ENCODE data around the gene SIL1. TPM values are rescaled to one million over a fixed set of nuclear protein-coding genes. Genes with fewer than 3 reads are reported as not detected.

The SIL1 gene
- total RNA-seq, 4 donors from 2014 or later = 41.4 to 63.1 (median 52.8) TPM

DNA sequence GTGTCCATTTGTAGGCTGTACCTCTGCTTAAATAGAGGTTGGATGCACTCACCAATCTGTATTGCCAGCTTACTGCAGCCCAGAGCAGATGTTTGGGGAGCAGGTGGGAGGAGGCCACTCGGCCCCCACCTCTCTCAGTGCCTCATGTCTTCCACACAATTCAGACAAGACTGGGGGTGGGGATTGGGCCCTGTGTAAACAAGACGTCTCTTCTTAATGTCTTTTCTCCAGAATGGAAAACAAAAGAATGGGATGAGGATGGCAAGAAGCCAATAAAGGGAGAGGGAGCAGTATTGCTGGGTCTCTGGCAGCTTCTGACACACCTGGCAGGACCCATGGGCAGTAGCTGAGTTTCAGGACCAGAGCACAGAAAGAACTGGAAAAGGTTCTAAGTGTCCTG is 64.9 kb downstream of the SIL1 start:
- Histone ChIP-seq H3K36me3 (no peaks in the 10 kb centered on the region), H3K4me1 (peaks cover 0 to 50% (median 16%) of the 10 kb centered on the region in 4 donors), H3K27me3 (no peaks in the 10 kb centered on the region), H3K27ac (no peak overlapping the region), H3K9me3 (no peaks in the 10 kb centered on the region), H3K4me3 (no peak overlapping the region)
- TF ChIP-seq, protein P1, sequence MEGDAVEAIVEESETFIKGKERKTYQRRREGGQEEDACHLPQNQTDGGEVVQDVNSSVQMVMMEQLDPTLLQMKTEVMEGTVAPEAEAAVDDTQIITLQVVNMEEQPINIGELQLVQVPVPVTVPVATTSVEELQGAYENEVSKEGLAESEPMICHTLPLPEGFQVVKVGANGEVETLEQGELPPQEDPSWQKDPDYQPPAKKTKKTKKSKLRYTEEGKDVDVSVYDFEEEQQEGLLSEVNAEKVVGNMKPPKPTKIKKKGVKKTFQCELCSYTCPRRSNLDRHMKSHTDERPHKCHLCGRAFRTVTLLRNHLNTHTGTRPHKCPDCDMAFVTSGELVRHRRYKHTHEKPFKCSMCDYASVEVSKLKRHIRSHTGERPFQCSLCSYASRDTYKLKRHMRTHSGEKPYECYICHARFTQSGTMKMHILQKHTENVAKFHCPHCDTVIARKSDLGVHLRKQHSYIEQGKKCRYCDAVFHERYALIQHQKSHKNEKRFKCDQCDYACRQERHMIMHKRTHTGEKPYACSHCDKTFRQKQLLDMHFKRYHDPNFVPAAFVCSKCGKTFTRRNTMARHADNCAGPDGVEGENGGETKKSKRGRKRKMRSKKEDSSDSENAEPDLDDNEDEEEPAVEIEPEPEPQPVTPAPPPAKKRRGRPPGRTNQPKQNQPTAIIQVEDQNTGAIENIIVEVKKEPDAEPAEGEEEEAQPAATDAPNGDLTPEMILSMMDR (IDR thresholded peaks at IDR 0.05) = no peak
- TF ChIP-seq POLR2A (IDR thresholded peaks at IDR 0.05) = no peak
- no peak for TF ChIP-seq EP300 (IDR thresholded peaks at IDR 0.05)
- WGBS, 2 donors = 39 to 42% methylated on average over 2 of the region's 2 CpGs
- no peak for DNase-seq (ENCODE audit: low spot score in 2 of 2)

DNA sequence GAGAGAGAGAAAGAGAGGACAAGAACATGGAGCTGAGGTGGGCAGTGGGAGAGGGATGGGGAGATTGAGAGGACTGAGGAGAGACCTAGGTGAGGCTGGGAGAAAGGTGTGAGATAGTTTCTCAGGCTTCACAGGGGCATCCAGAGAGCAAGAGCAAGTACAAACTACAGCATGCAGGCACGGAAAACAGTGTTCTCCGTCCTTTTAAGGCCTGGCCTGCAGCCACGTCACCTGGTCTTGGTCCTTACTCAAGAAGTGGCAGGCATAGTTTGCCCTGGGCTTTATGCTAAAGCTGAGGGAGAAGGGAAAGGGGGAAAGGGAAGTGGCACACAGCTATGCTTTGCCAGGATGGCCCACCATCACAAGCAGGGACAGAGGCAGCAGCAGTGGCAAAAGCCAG is 65.7 kb downstream of the SIL1 start:
- Histone ChIP-seq H3K27me3 (no peaks in the 10 kb centered on the region), H3K36me3 (peaks cover 0 to 3% (median 0%) of the 10 kb centered on the region in 3 donors), H3K27ac (peak overlapping the region in 2 of 4 donors; percentile 81 to 91), H3K4me3 (no peak overlapping the region), H3K9me3 (no peaks in the 10 kb centered on the region), H3K4me1 (peaks cover 0 to 44% (median 16%) of the 10 kb centered on the region in 4 donors)
- DNase-seq (ENCODE audit: low spot score in 2 of 2) = no peak
- TF ChIP-seq POLR2A (IDR thresholded peaks at IDR 0.05) (no peak), EP300 (IDR thresholded peaks at IDR 0.05) (no peak)
- TF ChIP-seq, protein P1 (IDR thresholded peaks at IDR 0.05) = no peak
- WGBS, 2 donors = 77 to 87% methylated on average over 3 of the region's 3 CpGs

DNA sequence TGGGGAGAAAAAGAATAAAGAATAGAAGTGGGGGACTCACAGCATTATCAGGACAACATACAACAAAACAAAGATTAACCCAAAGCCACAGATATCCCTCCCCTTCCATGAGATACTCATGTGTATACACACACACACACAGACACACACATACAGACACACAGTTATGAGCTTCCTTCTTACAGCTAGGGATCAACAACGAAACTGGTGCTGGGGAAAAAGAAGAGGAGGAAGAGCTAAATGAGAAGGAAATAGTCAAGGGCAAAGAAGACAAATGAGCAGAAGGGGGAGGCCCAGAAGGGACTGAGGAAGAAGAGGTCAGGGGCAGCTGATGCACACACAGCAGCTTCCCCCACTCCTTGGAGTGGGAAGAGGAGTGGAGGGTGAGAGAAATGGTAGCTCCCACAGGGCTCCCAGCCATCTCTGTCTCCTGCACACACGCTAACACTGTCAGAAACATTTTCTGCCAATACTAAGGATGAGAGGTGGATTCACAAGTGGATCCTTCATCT is 66.2 kb downstream of the SIL1 start:
- Histone ChIP-seq H3K27ac (peak overlapping the region; percentile 17 to 91 (median 66)), H3K4me1 (peaks cover 0 to 44% (median 16%) of the 10 kb centered on the region in 4 donors), H3K9me3 (no peaks in the 10 kb centered on the region), H3K36me3 (peaks cover 0 to 9% (median 0%) of the 10 kb centered on the region in 3 donors), H3K4me3 (no peak overlapping the region), H3K27me3 (no peaks in the 10 kb centered on the region)
- WGBS, 2 donors = 44% methylated on average over 2 of the region's 2 CpGs
- DNase-seq (ENCODE audit: low spot score in 2 of 2) = no peak
- TF ChIP-seq, protein P1 (IDR thresholded peaks at IDR 0.05) = no peak
- TF ChIP-seq POLR2A (IDR thresholded peaks at IDR 0.05) = no peak
- no peak for TF ChIP-seq EP300 (IDR thresholded peaks at IDR 0.05)

DNA sequence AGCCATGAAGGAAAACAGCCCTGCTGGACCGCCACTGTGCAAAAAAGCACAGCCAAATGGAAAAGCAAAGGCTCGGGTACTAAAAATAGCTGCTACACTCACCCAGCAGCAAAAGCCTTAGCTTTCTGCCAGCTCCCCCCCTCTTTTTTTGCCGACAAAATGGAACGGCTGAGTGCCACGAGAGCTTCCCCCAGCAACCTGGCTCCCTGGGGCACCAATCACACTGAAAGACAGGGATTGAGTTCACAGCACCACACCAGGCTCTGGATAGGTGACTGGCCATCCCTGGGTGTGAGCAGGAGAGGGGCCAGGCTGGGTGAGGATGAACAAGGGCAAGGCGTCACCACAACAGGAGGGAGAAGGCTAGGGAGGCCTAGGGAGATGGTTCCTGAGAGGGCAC is 66.7 kb downstream of the SIL1 start:
- peaks cover 0 to 44% (median 16%) of the 10 kb centered on the region in 4 donors for H3K4me1 ChIP-seq
- peak in 1 of 2 donors; percentile 12 for DNase-seq (ENCODE audit: low spot score in 2 of 2)
- no peaks in the 10 kb centered on the region for H3K9me3 ChIP-seq
- peak overlapping the region; percentile 17 to 91 (median 66) for H3K27ac ChIP-seq
- 16 to 20% methylated on average over 6 of the region's 6 CpGs for WGBS, 2 donors
- peak overlapping the region in 1 of 4 donors; percentile 24 for H3K4me3 ChIP-seq
- no peaks in the 10 kb centered on the region for H3K27me3 ChIP-seq
- no peak for TF ChIP-seq EP300 (IDR thresholded peaks at IDR 0.05)
- H3K36me3 ChIP-seq = peaks cover 0 to 14% (median 0%) of the 10 kb centered on the region in 3 donors

DNA sequence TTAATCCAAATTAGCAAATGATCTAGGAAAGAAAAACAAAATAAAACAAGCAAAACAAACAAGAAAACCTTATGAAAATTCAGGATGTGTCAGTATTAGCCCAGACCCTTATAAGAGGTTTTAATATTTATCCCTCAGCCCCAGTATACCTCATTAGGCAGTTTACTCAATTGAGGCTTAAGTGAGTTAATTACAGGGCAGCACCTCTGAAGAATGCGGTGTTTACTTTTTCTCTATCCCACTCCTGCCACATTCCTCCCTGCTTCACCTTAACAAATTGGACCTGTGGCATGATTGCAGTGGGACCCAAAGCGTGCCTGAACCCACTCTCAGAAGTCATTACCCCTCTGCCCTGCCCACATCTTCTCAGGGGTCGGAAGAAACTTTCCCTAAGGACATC is 67.1 kb downstream of the SIL1 start:
- Histone ChIP-seq H3K36me3 (peaks cover 0 to 18% (median 0%) of the 10 kb centered on the region in 3 donors), H3K4me1 (peaks cover 0 to 44% (median 14%) of the 10 kb centered on the region in 4 donors), H3K4me3 (peak overlapping the region in 1 of 4 donors; percentile 24), H3K27me3 (no peaks in the 10 kb centered on the region), H3K27ac (peak overlapping the region; percentile 17 to 91 (median 66)), H3K9me3 (no peaks in the 10 kb centered on the region)
- WGBS, 2 donors = 30 to 41% methylated on average over 3 of the region's 3 CpGs
- DNase-seq (ENCODE audit: low spot score in 2 of 2) = no peak
- no peak for TF ChIP-seq EP300 (IDR thresholded peaks at IDR 0.05)
- TF ChIP-seq POLR2A (IDR thresholded peaks at IDR 0.05) = no peak
- TF ChIP-seq, protein P1 (IDR thresholded peaks at IDR 0.05) = no peak
